ENCODE measurements around the gene TMEM129.

The TMEM129 gene

GRCh38 chr4:1744552-1744951, 23.4 kb upstream of the TMEM129 start (continued):
- TF ChIP-seq PATZ1 (CRISPR knock-in tag; IDR thresholded peaks at IDR 0.05; ENCODE audit: borderline replicate concordance) = no peak
- TF ChIP-seq ARNTL (CRISPR knock-in tag; IDR thresholded peaks at IDR 0.05; ENCODE audit: borderline replicate concordance, low read depth) = no peak
- TF ChIP-seq POU6F1 (CRISPR knock-in tag; IDR thresholded peaks at IDR 0.05; ENCODE audit: borderline replicate concordance, low read depth) = no peak
- no peak for TF ChIP-seq RARB (CRISPR knock-in tag; IDR thresholded peaks at IDR 0.05)
- no peak for TF ChIP-seq OSR1 (CRISPR knock-in tag; IDR thresholded peaks at IDR 0.05)

GRCh38 chr4:1743975-1744374, 22.9 kb upstream of the TMEM129 start:
- ATAC-seq = no peak
- TF ChIP-seq PATZ1 (CRISPR knock-in tag; IDR thresholded peaks at IDR 0.05; ENCODE audit: borderline replicate concordance) = no peak
- TF ChIP-seq POU6F1 (CRISPR knock-in tag; IDR thresholded peaks at IDR 0.05; ENCODE audit: borderline replicate concordance, low read depth) = no peak
- TF ChIP-seq ISL1 (CRISPR knock-in tag; IDR thresholded peaks at IDR 0.05) = no peak
- TF ChIP-seq TSHZ2 (CRISPR knock-in tag; IDR thresholded peaks at IDR 0.05) = no peak
- TF ChIP-seq ESRRG (CRISPR knock-in tag; IDR thresholded peaks at IDR 0.05) = no peak
- no peak for TF ChIP-seq ZNF565 (CRISPR knock-in tag; conservative IDR thresholded peaks at IDR 0.05; ENCODE audit: low read depth)

- TF ChIP-seq GLIS3 (CRISPR knock-in tag; IDR thresholded peaks at IDR 0.05) = no peak
- TF ChIP-seq BACH2 (CRISPR knock-in tag; IDR thresholded peaks at IDR 0.05; ENCODE audit: borderline replicate concordance) = no peak
- ATAC-seq = no peak
These were observed 22.4 kb upstream of the TMEM129 start for GRCh38 chr4:1743551-1743950.

GRCh38 chr4:1741208-1741607, 20.1 kb upstream of the TMEM129 start:
- no peak for TF ChIP-seq GLIS3 (CRISPR knock-in tag; IDR thresholded peaks at IDR 0.05)
- TF ChIP-seq ISL1 (CRISPR knock-in tag; IDR thresholded peaks at IDR 0.05) = no peak
- no peak for TF ChIP-seq ESRRG (CRISPR knock-in tag; IDR thresholded peaks at IDR 0.05)
- no peak for TF ChIP-seq BACH2 (CRISPR knock-in tag; IDR thresholded peaks at IDR 0.05; ENCODE audit: borderline replicate concordance)
- TF ChIP-seq ZFP30 (CRISPR knock-in tag; IDR thresholded peaks at IDR 0.05) = no peak
- no peak for TF ChIP-seq PPARA (CRISPR knock-in tag; IDR thresholded peaks at IDR 0.05; ENCODE audit: borderline replicate concordance)
- TF ChIP-seq CSDC2 (CRISPR knock-in tag; IDR thresholded peaks at IDR 0.05) = no peak
- no peak for TF ChIP-seq TOX (CRISPR knock-in tag; IDR thresholded peaks at IDR 0.05; ENCODE audit: borderline replicate concordance)
- TF ChIP-seq TSHZ2 (CRISPR knock-in tag; IDR thresholded peaks at IDR 0.05) = no peak
- no peak for TF ChIP-seq TCF4 (CRISPR knock-in tag; IDR thresholded peaks at IDR 0.05; ENCODE audit: borderline replicate concordance)
- no peak for TF ChIP-seq ZNF565 (CRISPR knock-in tag; conservative IDR thresholded peaks at IDR 0.05; ENCODE audit: low read depth)
- TF ChIP-seq ZNF8 (CRISPR knock-in tag; IDR thresholded peaks at IDR 0.05) = no peak
- TF ChIP-seq OSR1 (CRISPR knock-in tag; IDR thresholded peaks at IDR 0.05) = no peak
- TF ChIP-seq ZNF70 (CRISPR knock-in tag; IDR thresholded peaks at IDR 0.05) = no peak
- ATAC-seq = no peak

All from SK-N-SH treated with all-trans-retinoic acid at 6 μM for 48 hours (cell line).